ENCODE results near the gene DLGAP1.

Gene DLGAP1

DNA sequence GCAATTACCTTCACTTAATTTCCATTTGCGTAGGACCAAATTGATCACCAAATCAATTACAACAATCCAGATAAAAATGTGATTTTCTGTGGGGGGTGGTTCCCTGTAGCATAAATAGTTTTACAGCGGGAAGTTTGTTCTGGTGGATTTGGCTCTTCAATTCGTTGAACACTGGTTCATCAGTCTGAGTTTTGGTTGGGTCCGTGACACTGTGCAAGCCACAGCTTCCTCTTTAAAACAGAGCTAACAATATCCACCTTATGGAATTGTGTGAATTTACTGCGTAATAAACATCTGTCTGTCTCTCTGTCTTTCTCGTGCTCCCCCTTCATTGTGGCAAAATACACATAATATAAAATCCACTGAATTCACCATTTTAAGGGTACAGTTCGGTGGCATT, 694.4 kb downstream of the DLGAP1 start:
- DNase-seq (ENCODE audit: low read depth in 1 of 2, low spot score in 1 of 2): peak; percentile 50 to 63
- no peak for TF ChIP-seq POLR2AphosphoS5 (IDR thresholded peaks at IDR 0.05; ENCODE audit: low read depth)
- TF ChIP-seq, protein P1, sequence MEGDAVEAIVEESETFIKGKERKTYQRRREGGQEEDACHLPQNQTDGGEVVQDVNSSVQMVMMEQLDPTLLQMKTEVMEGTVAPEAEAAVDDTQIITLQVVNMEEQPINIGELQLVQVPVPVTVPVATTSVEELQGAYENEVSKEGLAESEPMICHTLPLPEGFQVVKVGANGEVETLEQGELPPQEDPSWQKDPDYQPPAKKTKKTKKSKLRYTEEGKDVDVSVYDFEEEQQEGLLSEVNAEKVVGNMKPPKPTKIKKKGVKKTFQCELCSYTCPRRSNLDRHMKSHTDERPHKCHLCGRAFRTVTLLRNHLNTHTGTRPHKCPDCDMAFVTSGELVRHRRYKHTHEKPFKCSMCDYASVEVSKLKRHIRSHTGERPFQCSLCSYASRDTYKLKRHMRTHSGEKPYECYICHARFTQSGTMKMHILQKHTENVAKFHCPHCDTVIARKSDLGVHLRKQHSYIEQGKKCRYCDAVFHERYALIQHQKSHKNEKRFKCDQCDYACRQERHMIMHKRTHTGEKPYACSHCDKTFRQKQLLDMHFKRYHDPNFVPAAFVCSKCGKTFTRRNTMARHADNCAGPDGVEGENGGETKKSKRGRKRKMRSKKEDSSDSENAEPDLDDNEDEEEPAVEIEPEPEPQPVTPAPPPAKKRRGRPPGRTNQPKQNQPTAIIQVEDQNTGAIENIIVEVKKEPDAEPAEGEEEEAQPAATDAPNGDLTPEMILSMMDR (IDR thresholded peaks at IDR 0.05; ENCODE audit: insufficient read depth, low read length): no peak
- no peak overlapping the region for H3K27ac ChIP-seq (replicated peaks)

DNA sequence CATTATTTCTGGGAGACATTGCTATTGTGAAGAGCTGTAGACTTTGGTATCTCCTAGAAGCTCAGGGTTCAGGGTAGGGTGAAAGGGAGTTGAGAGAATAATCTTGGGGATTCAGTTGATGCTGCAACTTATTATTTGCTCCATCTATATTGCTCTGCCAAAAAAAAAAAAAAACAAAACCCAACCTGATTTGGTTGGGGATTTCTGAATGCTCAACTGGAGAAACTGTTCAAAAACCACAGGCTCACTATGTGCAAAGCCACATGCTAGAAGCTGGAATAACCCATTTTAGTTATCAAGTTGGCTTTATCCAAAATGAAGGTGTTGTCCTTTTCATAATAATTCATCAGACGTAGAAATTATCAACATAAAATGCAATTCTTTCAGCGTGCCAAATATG, 696.0 kb downstream of the DLGAP1 start:
- no peaks in the 10 kb centered on the region for H3K27me3 ChIP-seq (ENCODE audit: insufficient read depth, poor library complexity, severe bottlenecking)

More for the DNA sequence above, 694.4 kb downstream of the DLGAP1 start:
- H3K4me3 ChIP-seq (replicated peaks; ENCODE audit: insufficient read depth, low read length): no peak overlapping the region
- H3K27me3 ChIP-seq (ENCODE audit: insufficient read depth, poor library complexity, severe bottlenecking): no peaks in the 10 kb centered on the region

DNA sequence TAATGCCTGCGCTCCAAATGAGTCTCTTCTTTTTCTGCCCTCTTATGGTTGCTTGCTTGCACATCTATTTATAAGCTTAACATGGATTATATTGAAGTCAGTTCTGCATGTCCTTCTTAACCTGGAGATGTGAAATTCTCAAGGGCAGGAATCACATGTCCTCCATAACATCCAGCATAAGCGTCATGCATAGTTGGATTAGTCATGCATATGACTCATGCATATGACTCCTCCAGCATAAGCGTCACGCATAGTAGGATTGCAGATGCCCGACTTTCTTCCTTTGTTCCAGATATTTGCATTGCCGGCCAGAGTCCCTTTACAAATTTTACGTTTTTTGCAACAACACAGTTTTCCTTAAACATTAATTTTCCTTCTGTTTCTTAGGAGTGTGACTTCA, 696.6 kb downstream of the DLGAP1 start:
- no peak for DNase-seq (ENCODE audit: low read depth in 1 of 2, low spot score in 1 of 2)
- no peak overlapping the region for H3K27ac ChIP-seq (replicated peaks)
- no peak overlapping the region for H3K4me3 ChIP-seq (replicated peaks; ENCODE audit: insufficient read depth, low read length)
- no peaks in the 10 kb centered on the region for H3K27me3 ChIP-seq (ENCODE audit: insufficient read depth, poor library complexity, severe bottlenecking)
- TF ChIP-seq GABPA (IDR thresholded peaks at IDR 0.05; ENCODE audit: low read depth) (no peak), SPI1 (IDR thresholded peaks at IDR 0.05; ENCODE audit: borderline replicate concordance, low read depth) (no peak), POLR2AphosphoS5 (IDR thresholded peaks at IDR 0.05; ENCODE audit: low read depth) (no peak)
- TF ChIP-seq, protein P1 (IDR thresholded peaks at IDR 0.05; ENCODE audit: insufficient read depth, low read length): no peak
- TF ChIP-seq, protein P2, sequence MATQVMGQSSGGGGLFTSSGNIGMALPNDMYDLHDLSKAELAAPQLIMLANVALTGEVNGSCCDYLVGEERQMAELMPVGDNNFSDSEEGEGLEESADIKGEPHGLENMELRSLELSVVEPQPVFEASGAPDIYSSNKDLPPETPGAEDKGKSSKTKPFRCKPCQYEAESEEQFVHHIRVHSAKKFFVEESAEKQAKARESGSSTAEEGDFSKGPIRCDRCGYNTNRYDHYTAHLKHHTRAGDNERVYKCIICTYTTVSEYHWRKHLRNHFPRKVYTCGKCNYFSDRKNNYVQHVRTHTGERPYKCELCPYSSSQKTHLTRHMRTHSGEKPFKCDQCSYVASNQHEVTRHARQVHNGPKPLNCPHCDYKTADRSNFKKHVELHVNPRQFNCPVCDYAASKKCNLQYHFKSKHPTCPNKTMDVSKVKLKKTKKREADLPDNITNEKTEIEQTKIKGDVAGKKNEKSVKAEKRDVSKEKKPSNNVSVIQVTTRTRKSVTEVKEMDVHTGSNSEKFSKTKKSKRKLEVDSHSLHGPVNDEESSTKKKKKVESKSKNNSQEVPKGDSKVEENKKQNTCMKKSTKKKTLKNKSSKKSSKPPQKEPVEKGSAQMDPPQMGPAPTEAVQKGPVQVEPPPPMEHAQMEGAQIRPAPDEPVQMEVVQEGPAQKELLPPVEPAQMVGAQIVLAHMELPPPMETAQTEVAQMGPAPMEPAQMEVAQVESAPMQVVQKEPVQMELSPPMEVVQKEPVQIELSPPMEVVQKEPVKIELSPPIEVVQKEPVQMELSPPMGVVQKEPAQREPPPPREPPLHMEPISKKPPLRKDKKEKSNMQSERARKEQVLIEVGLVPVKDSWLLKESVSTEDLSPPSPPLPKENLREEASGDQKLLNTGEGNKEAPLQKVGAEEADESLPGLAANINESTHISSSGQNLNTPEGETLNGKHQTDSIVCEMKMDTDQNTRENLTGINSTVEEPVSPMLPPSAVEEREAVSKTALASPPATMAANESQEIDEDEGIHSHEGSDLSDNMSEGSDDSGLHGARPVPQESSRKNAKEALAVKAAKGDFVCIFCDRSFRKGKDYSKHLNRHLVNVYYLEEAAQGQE (IDR thresholded peaks at IDR 0.05; ENCODE audit: insufficient replicate concordance, low read depth): no peak

More for the DNA sequence above, 696.0 kb downstream of the DLGAP1 start:
- no peak overlapping the region for H3K4me3 ChIP-seq (replicated peaks; ENCODE audit: insufficient read depth, low read length)
- no peak for DNase-seq (ENCODE audit: low read depth in 1 of 2, low spot score in 1 of 2)
- no peak for TF ChIP-seq GABPA (IDR thresholded peaks at IDR 0.05; ENCODE audit: low read depth)
- no peak for TF ChIP-seq SPI1 (IDR thresholded peaks at IDR 0.05; ENCODE audit: borderline replicate concordance, low read depth)
- TF ChIP-seq POLR2AphosphoS5 (IDR thresholded peaks at IDR 0.05; ENCODE audit: low read depth): no peak
- TF ChIP-seq, protein P2 (IDR thresholded peaks at IDR 0.05; ENCODE audit: insufficient replicate concordance, low read depth): no peak
- TF ChIP-seq, protein P1 (IDR thresholded peaks at IDR 0.05; ENCODE audit: insufficient read depth, low read length): no peak
- no peak overlapping the region for H3K27ac ChIP-seq (replicated peaks)

DNA sequence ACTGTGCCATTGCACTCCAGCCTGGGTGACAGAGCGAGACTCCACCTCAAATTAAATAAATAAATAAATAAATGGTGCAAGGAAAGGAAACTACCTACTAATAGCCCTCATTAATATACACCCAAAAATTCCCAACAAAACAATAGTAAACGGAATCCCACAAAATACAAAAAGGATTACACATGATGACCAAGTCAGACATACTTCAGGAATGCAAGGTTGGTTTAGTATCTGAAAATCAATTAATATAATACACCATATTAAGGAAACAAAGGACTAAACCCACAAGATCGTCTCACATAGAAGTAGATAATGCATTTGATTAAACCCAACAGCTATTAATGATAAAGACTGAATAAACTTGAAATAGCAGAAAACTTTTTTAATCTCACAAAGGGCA, 697.7 kb downstream of the DLGAP1 start:
- no peak for DNase-seq (ENCODE audit: low read depth in 1 of 2, low spot score in 1 of 2)
- TF ChIP-seq SPI1 (IDR thresholded peaks at IDR 0.05; ENCODE audit: borderline replicate concordance, low read depth) (no peak), POLR2AphosphoS5 (IDR thresholded peaks at IDR 0.05; ENCODE audit: low read depth) (no peak)
- TF ChIP-seq, protein P1 (IDR thresholded peaks at IDR 0.05; ENCODE audit: insufficient read depth, low read length): no peak
- Histone ChIP-seq H3K27ac (replicated peaks) (no peak overlapping the region), H3K4me3 (replicated peaks; ENCODE audit: insufficient read depth, low read length) (no peak overlapping the region), H3K27me3 (ENCODE audit: insufficient read depth, poor library complexity, severe bottlenecking) (no peaks in the 10 kb centered on the region)

Measured in HL-60 (cell line).